ENCODE measurements around the gene PELO.

Gene PELO

DNA sequence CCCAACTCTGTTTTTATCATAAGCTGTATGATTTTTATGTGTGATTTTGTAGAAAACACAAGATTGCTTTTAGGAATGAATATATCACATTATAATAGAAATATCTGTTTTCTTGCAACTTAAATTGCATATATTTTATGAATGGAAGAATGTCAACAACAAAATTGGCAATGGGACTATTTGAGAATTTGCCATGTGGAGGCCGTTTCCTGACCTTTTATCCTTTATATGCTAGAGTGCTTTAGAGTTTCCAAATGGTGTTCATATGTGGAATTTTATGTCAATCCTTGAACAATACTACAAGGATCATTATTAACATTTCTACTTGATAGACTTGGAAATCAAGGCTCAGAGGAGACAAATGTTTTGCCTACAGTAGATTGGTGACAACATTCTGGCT is 34.2 kb downstream of the PELO start:
- TF ChIP-seq, protein P1, sequence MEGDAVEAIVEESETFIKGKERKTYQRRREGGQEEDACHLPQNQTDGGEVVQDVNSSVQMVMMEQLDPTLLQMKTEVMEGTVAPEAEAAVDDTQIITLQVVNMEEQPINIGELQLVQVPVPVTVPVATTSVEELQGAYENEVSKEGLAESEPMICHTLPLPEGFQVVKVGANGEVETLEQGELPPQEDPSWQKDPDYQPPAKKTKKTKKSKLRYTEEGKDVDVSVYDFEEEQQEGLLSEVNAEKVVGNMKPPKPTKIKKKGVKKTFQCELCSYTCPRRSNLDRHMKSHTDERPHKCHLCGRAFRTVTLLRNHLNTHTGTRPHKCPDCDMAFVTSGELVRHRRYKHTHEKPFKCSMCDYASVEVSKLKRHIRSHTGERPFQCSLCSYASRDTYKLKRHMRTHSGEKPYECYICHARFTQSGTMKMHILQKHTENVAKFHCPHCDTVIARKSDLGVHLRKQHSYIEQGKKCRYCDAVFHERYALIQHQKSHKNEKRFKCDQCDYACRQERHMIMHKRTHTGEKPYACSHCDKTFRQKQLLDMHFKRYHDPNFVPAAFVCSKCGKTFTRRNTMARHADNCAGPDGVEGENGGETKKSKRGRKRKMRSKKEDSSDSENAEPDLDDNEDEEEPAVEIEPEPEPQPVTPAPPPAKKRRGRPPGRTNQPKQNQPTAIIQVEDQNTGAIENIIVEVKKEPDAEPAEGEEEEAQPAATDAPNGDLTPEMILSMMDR (IDR thresholded peaks at IDR 0.05; ENCODE audit: low read depth, low read length, missing control alignments): no peak
- H3K4me3 ChIP-seq (replicated peaks; ENCODE audit: low read depth, low read length): no peak overlapping the region
- no peak for DNase-seq (ENCODE audit: extremely low read depth, low read depth)

DNA sequence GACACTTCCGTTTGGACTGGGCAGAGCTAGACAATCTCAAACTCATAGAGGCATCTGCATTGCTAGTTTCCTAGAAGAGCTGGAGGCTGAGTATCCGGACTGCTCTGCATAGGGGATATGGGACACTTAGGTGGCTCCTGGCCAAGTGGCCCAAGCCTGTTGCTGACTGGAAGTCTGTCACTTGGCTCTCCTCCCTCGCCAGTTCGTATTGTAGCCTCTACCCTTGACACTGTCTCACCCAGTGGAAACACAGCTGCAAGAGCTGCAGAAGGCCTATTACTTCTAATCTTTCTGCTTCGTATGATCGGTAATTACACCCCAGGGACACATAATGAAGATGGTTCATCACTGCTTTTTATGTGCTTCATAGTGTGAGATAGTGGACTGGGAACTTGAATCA is 34.7 kb downstream of the PELO start:
- H3K4me3 ChIP-seq (replicated peaks; ENCODE audit: low read depth, low read length): no peak overlapping the region
- no peak for DNase-seq (ENCODE audit: extremely low read depth, low read depth)
- TF ChIP-seq, protein P1 (IDR thresholded peaks at IDR 0.05; ENCODE audit: low read depth, low read length, missing control alignments): no peak

DNA sequence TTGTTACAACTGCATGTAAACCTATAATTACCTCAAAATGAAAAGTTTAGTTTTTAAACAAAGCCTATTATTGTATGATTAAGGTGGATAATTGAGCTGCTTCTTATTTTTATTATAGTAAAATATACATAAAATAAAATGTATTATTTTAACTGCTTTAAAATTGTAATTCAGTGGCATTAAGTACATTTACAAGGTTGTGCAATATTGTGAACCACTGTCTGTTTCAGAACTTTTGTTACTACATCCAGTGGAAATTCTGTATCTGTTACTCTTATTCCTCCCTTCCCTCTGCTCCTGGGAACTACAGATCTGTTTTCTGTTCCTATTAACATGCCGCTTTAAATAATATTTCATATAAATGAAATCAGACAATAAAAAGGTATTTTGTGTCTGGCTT is 37.1 kb downstream of the PELO start:
- H3K4me3 ChIP-seq (replicated peaks; ENCODE audit: low read depth, low read length): no peak overlapping the region
- TF ChIP-seq, protein P1 (IDR thresholded peaks at IDR 0.05; ENCODE audit: low read depth, low read length, missing control alignments): no peak
- DNase-seq (ENCODE audit: extremely low read depth, low read depth): no peak

DNA sequence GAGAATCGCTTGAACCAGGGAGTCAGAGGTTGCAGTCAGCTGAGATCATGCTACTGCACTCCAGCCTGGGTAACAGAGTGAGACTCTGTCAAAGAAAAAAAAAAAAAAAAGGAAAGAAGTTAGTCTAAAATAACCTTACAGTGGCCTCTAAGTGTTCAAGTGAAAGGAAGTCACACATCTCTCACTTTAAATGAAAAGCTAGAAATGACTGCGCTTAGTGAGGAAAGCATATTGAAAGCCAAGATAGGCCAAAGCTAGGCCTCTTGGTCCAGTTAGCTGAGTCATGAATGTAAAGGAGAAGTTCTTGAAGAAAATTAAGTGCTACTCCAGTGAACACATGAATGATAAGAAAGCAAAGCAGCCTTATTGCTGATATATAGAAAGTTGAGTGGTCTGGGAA is 38.1 kb downstream of the PELO start:
- no peak for DNase-seq (ENCODE audit: extremely low read depth, low read depth)
- TF ChIP-seq, protein P1 (IDR thresholded peaks at IDR 0.05; ENCODE audit: low read depth, low read length, missing control alignments): no peak
- no peak overlapping the region for H3K4me3 ChIP-seq (replicated peaks; ENCODE audit: low read depth, low read length)

DNA sequence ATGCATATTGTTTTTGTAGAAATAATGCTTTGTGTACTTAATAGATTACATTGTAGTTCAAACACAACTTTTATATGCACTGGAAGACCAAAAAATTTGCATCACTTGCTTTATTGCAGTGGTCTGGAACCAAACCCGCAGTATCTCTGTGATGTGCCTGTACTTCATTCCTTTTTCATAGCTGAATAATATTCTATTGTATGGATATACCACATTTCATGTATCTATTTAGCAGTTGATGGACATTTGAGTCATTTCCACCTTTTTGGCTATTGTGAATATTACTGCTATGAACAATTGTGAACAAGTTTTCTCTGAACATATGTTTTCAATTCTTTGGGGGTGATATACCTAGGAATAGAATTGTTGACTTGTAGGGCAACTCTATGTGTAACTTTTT is 40.1 kb downstream of the PELO start:
- no peak overlapping the region for H3K4me3 ChIP-seq (replicated peaks; ENCODE audit: low read depth, low read length)
- TF ChIP-seq, protein P1 (IDR thresholded peaks at IDR 0.05; ENCODE audit: low read depth, low read length, missing control alignments): no peak
- DNase-seq (ENCODE audit: extremely low read depth, low read depth): no peak

DNA sequence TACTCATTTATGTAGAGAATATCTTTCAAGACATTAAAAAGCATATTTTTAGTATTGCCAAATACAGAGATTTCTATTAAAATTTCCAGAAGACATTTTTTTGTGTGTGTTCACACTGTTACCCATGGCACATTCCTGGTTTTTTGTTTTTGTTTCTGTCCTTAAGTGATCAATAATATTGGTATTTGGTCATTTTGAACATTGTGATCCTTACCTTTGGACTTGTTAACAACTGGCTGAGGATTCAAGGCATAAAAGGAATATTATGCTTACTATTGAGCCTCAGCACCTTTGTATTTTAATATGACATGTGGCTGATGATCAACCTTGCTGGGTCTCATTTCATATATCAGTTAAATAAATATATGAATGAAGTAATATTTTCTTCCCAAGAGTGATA is 41.9 kb downstream of the PELO start:
- TF ChIP-seq, protein P1 (IDR thresholded peaks at IDR 0.05; ENCODE audit: low read depth, low read length, missing control alignments): no peak
- no peak overlapping the region for H3K4me3 ChIP-seq (replicated peaks; ENCODE audit: low read depth, low read length)
- DNase-seq (ENCODE audit: extremely low read depth, low read depth): no peak

DNA sequence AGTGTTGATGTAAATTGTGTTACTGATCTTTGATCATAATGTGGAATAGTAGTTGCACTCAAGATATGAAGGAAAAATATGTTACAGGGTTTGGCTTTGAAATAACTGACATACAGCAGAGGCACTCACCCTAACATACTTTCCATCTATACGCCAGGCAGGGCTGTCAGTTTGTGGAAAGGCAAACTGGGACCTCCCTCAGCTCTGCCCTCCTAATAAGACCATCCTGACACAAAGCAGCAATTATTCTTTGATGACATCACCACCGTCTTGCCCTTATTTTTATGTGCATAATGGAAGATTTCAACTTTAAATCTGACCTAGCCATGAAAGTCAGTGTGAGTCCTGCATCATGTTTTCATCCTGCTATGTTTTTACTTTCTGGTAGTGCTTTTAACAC is 42.9 kb downstream of the PELO start:
- TF ChIP-seq, protein P1 (IDR thresholded peaks at IDR 0.05; ENCODE audit: low read depth, low read length, missing control alignments): no peak
- no peak for DNase-seq (ENCODE audit: extremely low read depth, low read depth)

More for the DNA sequence above, 42.9 kb downstream of the PELO start:
- no peak overlapping the region for H3K4me3 ChIP-seq (replicated peaks; ENCODE audit: low read depth, low read length)

Measured in HFF-Myc (cell line).